ENCODE measurements around the gene CDKL2. TPM values are rescaled to one million over a fixed set of nuclear protein-coding genes. Genes with fewer than 3 reads are reported as not detected.

CDKL2 gene
- total RNA-seq, 1 donor from 2014 or later = 4.1 TPM

DNA sequence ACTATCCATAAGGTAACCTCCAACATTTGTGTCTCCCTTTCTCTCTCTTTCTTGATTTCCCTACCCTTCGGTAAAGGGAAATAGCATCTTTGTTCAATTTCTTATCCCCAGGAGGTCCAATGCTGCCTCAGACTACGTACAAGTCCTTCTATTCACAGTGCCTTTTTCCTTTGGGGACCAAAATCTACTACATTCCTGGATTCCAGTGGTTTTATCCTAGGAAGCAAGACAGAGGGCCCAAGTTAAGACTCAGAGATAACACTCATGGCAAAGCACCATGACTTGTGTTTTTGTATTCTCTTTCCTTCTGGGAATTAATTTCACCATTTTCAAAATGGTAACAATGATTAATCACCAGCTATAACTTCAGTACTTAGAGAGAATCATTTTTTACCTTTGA lies 32.3 kb upstream of the CDKL2 start:
- H3K36me3 ChIP-seq (ENCODE audit: control insufficient read depth, insufficient read depth, low read length) = no peaks in the 10 kb centered on the region
- H3K27me3 ChIP-seq (ENCODE audit: control insufficient read depth, insufficient read depth, low read length) = no peaks in the 10 kb centered on the region
- TF ChIP-seq, protein P1, sequence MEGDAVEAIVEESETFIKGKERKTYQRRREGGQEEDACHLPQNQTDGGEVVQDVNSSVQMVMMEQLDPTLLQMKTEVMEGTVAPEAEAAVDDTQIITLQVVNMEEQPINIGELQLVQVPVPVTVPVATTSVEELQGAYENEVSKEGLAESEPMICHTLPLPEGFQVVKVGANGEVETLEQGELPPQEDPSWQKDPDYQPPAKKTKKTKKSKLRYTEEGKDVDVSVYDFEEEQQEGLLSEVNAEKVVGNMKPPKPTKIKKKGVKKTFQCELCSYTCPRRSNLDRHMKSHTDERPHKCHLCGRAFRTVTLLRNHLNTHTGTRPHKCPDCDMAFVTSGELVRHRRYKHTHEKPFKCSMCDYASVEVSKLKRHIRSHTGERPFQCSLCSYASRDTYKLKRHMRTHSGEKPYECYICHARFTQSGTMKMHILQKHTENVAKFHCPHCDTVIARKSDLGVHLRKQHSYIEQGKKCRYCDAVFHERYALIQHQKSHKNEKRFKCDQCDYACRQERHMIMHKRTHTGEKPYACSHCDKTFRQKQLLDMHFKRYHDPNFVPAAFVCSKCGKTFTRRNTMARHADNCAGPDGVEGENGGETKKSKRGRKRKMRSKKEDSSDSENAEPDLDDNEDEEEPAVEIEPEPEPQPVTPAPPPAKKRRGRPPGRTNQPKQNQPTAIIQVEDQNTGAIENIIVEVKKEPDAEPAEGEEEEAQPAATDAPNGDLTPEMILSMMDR (IDR thresholded peaks at IDR 0.05; ENCODE audit: insufficient read depth, low read length, poor library complexity, severe bottlenecking) = no peak
- DNase-seq (ENCODE audit: low read depth) = no peak
- no peak overlapping the region for H3K4me3 ChIP-seq (ENCODE audit: low read depth, low read length)

DNA sequence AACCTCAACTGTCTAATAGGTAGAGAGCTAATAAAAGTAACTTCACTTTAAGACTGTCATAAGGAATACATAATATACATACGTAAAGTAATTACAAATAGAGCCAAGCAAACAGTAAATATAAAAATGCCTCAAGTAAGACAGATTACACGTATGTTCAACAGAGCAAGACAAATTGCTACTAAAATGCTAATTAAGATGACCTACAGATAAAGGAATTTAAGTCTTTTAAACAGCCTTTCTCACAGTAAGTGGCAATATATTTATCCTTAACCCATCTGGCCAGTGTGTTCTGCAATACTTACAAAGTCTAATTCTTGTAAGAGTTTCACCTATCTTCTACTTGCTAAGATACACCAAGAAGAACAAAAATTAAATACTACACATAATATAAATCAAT lies 30.2 kb upstream of the CDKL2 start:
- Histone ChIP-seq H3K36me3 (ENCODE audit: control insufficient read depth, insufficient read depth, low read length) (no peaks in the 10 kb centered on the region), H3K27me3 (ENCODE audit: control insufficient read depth, insufficient read depth, low read length) (no peaks in the 10 kb centered on the region), H3K4me3 (ENCODE audit: low read depth, low read length) (no peak overlapping the region)
- DNase-seq (ENCODE audit: low read depth) = no peak
- TF ChIP-seq, protein P1 (IDR thresholded peaks at IDR 0.05; ENCODE audit: insufficient read depth, low read length, poor library complexity, severe bottlenecking) = no peak

DNA sequence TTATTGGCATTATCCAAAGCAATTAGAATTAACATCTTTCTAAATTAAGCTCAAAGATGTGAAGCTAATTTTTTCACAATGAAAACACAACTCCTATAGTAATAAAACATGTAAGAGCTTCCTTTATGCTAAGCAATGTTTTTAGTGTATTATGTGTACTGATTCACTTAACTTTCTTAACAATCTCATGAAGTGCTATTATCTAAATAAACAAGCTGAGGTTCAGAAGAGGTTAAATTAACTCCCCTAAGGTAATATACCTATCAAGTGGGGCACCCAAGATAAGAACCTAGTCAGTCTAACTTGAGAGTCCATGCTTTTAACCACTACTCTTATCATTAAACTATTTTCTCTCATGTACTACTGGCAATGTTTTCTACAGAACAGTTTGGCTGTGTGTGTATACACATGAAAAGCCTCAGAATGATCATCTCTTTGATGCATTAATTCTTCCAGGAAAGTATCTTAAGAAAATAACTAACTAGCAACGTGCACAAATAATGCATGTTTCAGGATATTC lies 29.2 kb upstream of the CDKL2 start:
- H3K4me3 ChIP-seq (ENCODE audit: low read depth, low read length) = no peak overlapping the region
- TF ChIP-seq, protein P1 (IDR thresholded peaks at IDR 0.05; ENCODE audit: insufficient read depth, low read length, poor library complexity, severe bottlenecking) = no peak
- no peaks in the 10 kb centered on the region for H3K36me3 ChIP-seq (ENCODE audit: control insufficient read depth, insufficient read depth, low read length)
- no peak for DNase-seq (ENCODE audit: low read depth)
- no peaks in the 10 kb centered on the region for H3K27me3 ChIP-seq (ENCODE audit: control insufficient read depth, insufficient read depth, low read length)

DNA sequence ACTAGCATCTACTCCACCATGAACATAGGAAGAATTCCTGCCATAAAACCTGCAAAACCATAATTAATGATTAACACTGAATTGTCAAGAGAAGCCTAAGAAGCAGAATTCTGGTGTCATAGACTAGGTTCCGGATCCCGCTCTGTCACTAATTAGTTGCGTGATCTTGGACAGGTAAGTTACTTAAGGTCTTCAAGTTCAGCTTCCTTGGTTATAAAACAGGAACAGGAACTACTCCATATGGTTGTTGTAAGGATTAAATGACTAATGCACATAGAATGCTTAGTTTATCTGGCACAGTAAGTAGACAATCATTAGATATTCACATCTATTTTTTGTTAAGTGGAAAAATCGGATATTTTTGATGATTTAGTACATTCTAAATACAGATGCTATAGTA lies 28.5 kb upstream of the CDKL2 start:
- TF ChIP-seq, protein P1 (IDR thresholded peaks at IDR 0.05; ENCODE audit: insufficient read depth, low read length, poor library complexity, severe bottlenecking) = no peak
- DNase-seq (ENCODE audit: low read depth) = no peak
- H3K27me3 ChIP-seq (ENCODE audit: control insufficient read depth, insufficient read depth, low read length) = no peaks in the 10 kb centered on the region
- no peaks in the 10 kb centered on the region for H3K36me3 ChIP-seq (ENCODE audit: control insufficient read depth, insufficient read depth, low read length)
- H3K4me3 ChIP-seq (ENCODE audit: low read depth, low read length) = no peak overlapping the region

DNA sequence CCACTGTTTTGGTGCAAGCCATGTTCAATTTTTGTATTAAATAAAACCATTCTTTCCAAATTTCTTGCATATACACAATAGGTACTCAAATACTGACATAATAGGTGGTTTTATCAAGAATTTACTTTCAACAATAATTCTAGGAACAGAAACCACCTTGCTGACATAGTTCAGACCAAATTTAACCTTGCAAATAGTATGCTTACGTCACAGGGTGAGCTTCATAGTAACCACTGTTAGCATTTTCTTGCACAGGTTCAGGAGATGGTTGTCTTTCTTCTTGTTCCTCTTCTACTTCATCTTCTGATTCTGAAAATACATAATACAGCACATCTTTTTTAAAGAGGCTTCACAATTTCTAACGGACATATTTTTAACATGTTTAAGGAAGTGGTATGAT lies 25.2 kb upstream of the CDKL2 start:
- no peak for DNase-seq (ENCODE audit: low read depth)
- TF ChIP-seq, protein P1 (IDR thresholded peaks at IDR 0.05; ENCODE audit: insufficient read depth, low read length, poor library complexity, severe bottlenecking) = no peak
- Histone ChIP-seq H3K4me3 (ENCODE audit: low read depth, low read length) (no peak overlapping the region), H3K36me3 (ENCODE audit: control insufficient read depth, insufficient read depth, low read length) (no peaks in the 10 kb centered on the region), H3K27me3 (ENCODE audit: control insufficient read depth, insufficient read depth, low read length) (no peaks in the 10 kb centered on the region)

DNA sequence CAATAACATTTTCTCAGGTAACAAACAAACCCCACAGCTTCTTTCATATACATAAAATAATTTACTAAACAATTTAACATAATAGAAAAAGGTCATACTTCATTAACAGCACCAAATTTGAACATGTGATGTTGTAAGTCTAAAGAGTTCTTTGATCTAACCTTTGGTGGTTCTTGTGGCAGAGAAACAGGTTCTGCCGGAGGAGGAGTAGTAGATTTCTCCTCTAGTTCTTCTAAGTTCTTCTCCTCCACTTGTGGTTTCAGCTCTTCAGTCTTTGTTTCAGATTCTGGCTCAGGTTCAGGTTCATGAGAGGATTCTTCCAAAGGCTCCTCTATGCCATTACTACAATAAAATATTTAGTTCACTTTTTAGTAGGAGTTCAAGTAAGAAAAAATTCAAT lies 24.6 kb upstream of the CDKL2 start:
- DNase-seq (ENCODE audit: low read depth) = no peak
- Histone ChIP-seq H3K36me3 (ENCODE audit: control insufficient read depth, insufficient read depth, low read length) (no peaks in the 10 kb centered on the region), H3K4me3 (ENCODE audit: low read depth, low read length) (no peak overlapping the region), H3K27me3 (ENCODE audit: control insufficient read depth, insufficient read depth, low read length) (no peaks in the 10 kb centered on the region)
- TF ChIP-seq, protein P1 (IDR thresholded peaks at IDR 0.05; ENCODE audit: insufficient read depth, low read length, poor library complexity, severe bottlenecking) = no peak
